GM12878 (cell line): ENCODE results near the gene NUP210L. TPM values are rescaled to one million over a fixed set of nuclear protein-coding genes. Genes with fewer than 3 reads are reported as not detected.

Source experiments
- ATF7 ChIP-seq: fragments of 450-650 bp; IDR thresholded peaks from 2 replicates; pipeline ENCODE4 v1.6.1; 2016; ENCODE audit warnings: low read depth, mild to moderate bottlenecking
- BMI1 ChIP-seq: fragments of 450-650 bp; IDR thresholded peaks from 2 replicates; pipeline ENCODE4 v1.6.1; 2016; ENCODE audit warnings: mild to moderate bottlenecking, moderate library complexity, borderline replicate concordance
- BRCA1 ChIP-seq: IDR thresholded peaks from 2 replicates; pipeline ENCODE4 v1.6.1; 2011; ENCODE audit warnings: low read depth, low read length, improper control_type of control experiment
- HDAC6 ChIP-seq: fragments of 200-600 bp; sonication (generic); IDR thresholded peaks from one replicate; pipeline ENCODE4 v1.8.0; 2017; ENCODE audit warnings: antibody characterized with exemption; ENCODE audit not compliant: unreplicated experiment
- MTA3 ChIP-seq: IDR thresholded peaks from 2 replicates; pipeline ENCODE4 v1.6.1; 2012; ENCODE audit warnings: low read length, inconsistent platforms, borderline replicate concordance
- PAX5 ChIP-seq: IDR thresholded peaks from 2 replicates; pipeline ENCODE4 v1.6.1; 2011; ENCODE audit warnings: low read depth, low read length, borderline replicate concordance
- PKNOX1 ChIP-seq: fragments of 450-650 bp; IDR thresholded peaks from 2 replicates; pipeline ENCODE4 v1.6.1; 2016; ENCODE audit warnings: mild to moderate bottlenecking
- PRDM15 ChIP-seq: fragments of 450-650 bp; formaldehyde crosslinking; IDR thresholded peaks from 2 replicates; pipeline ENCODE4 v1.4.0; 2020; ENCODE audit warnings: mild to moderate bottlenecking, moderate library complexity
- RAD21 ChIP-seq: IDR thresholded peaks from 2 replicates; pipeline ENCODE4 v1.6.1; 2011; ENCODE audit warnings: mild to moderate bottlenecking, low read depth, low read length, moderate library complexity; ENCODE audit not compliant: insufficient read depth
- RELB ChIP-seq: fragments of 450-650 bp; IDR thresholded peaks from 2 replicates; pipeline ENCODE4 v1.6.1; 2017; ENCODE audit warnings: low read depth, mild to moderate bottlenecking, moderate library complexity
- RUNX3 ChIP-seq: IDR thresholded peaks from 2 replicates; pipeline ENCODE4 v1.6.1; 2012; ENCODE audit warnings: low read length, inconsistent platforms
- SMAD5 ChIP-seq: IDR thresholded peaks from 2 replicates; pipeline ENCODE4 v1.6.1; 2016; ENCODE audit warnings: antibody characterized with exemption, low read depth
- SP1 ChIP-seq: IDR thresholded peaks from one replicate; pipeline ENCODE4 v1.6.1; 2011; ENCODE audit warnings: low read depth, low read length
- SRF ChIP-seq, 2 experiments: IDR thresholded peaks; 2 replicates each; pipeline ENCODE4 v1.6.1; 2011; ENCODE audit warnings: low read depth in 2 of 2, low read length in 2 of 2, mild to moderate bottlenecking in 1 of 2, moderate library complexity in 1 of 2
- TAF1 ChIP-seq: IDR thresholded peaks from 2 replicates; pipeline ENCODE4 v1.6.1; 2011; ENCODE audit warnings: mild to moderate bottlenecking, low read depth, low read length, borderline replicate concordance
- TARDBP ChIP-seq: IDR thresholded peaks from 2 replicates; pipeline ENCODE4 v1.6.1; 2016; ENCODE audit warnings: borderline replicate concordance
- ZNF274 ChIP-seq: IDR thresholded peaks from one replicate; pipeline ENCODE4 v1.8.0; 2011; ENCODE audit not compliant: insufficient read length, insufficient read depth
- ZNF622 ChIP-seq: fragments of 450-650 bp; IDR thresholded peaks from 2 replicates; pipeline ENCODE4 v1.6.1; 2017; ENCODE audit warnings: mild to moderate bottlenecking, inconsistent platforms
- ZZZ3 ChIP-seq: IDR thresholded peaks from 2 replicates; pipeline ENCODE4 v1.6.1; 2011; ENCODE audit warnings: low read depth; ENCODE audit not compliant: control insufficient read depth, insufficient read length
- polyA plus RNA-seq, 11 experiments: library from polyadenylated mRNA; depleted of rRNA in 4 of 11; unstranded in 6 of 11; stranded (reverse) in 5 of 11; fragments of >200 nt; fragmentation: Nextera tagmentation in 4 of 11; fragmentation: Illumina TruSeq in 1 of 11; extraction: Ambion mirVana in 4 of 11; extraction: Trizol in 1 of 11; gene quantifications; 1 replicate in 1 of 11; 2 replicates in 10 of 11; pipeline versions ENCODE4 v1.2.1 to v1.2.3, GENCODE V29; 2011 to 2016; ENCODE audit warnings: inconsistent platforms in 2 of 11, missing spikeins in 2 of 11, low read depth in 1 of 11
- total RNA-seq, 4 experiments: library from RNA; depleted of rRNA in 3 of 4; stranded (reverse); fragments of >200 nt in 3 of 4; fragmentation: Illumina TruSeq in 1 of 4; extraction: Trizol in 1 of 4; gene quantifications; 2 replicates each; pipeline versions ENCODE4 v1.2.1 to v1.2.3, GENCODE V29; 2013 to 2021

The NUP210L gene
- total and polyA plus RNA-seq, 10 of the 15 experiments (the other 5 are each of a cell fraction or from before 2014, with no cell fraction given), result 0.04 to 0.08 (median 0.07) TPM; not detected in 7

- TF ChIP-seq BMI1, result no peak
- no peak for TF ChIP-seq ZNF274
- TF ChIP-seq PRDM15 (CRISPR knock-in tag), result no peak
- TF ChIP-seq SP1, result no peak
- TF ChIP-seq ATF7, result no peak
- TF ChIP-seq SRF (IDR thresholded peaks at IDR 0.05; ENCODE audit: low read depth in 2 of 2, low read length in 2 of 2), result no peak
- TF ChIP-seq HDAC6, result no peak
- no peak for TF ChIP-seq MTA3
- no peak for TF ChIP-seq SMAD5
- no peak for TF ChIP-seq PAX5
- TF ChIP-seq ZZZ3, result no peak
- no peak for TF ChIP-seq ZNF622
- TF ChIP-seq RELB, result 0 out of 2 replicates have a peak, but pooled peaks have one; percentile 14
- TF ChIP-seq RAD21, result peak; percentile 76
- peak; percentile 12; the same call in 1 of the 2 replicates for TF ChIP-seq PKNOX1
- no peak for TF ChIP-seq BRCA1
- 0 out of 2 replicates have a peak, but pooled peaks have one; percentile 48 for TF ChIP-seq RUNX3
- no peak for TF ChIP-seq TAF1
- no peak for TF ChIP-seq TARDBP
These were observed 44.1 kb upstream of the NUP210L start (continued) for GRCh38 chr1:154198756-154199562.
